HG03135 (cell line): ENCODE data around the gene SNAPC3.

ENCODE experiments used
- ATAC-seq: cut with Tn5 transposase; IDR thresholded peaks from one replicate; pipeline ENCODE4 v1.9.1; 2021; ENCODE audit warnings: mild to moderate bottlenecking, moderate library complexity; ENCODE audit not compliant: unreplicated experiment

SNAPC3 gene

DNA sequence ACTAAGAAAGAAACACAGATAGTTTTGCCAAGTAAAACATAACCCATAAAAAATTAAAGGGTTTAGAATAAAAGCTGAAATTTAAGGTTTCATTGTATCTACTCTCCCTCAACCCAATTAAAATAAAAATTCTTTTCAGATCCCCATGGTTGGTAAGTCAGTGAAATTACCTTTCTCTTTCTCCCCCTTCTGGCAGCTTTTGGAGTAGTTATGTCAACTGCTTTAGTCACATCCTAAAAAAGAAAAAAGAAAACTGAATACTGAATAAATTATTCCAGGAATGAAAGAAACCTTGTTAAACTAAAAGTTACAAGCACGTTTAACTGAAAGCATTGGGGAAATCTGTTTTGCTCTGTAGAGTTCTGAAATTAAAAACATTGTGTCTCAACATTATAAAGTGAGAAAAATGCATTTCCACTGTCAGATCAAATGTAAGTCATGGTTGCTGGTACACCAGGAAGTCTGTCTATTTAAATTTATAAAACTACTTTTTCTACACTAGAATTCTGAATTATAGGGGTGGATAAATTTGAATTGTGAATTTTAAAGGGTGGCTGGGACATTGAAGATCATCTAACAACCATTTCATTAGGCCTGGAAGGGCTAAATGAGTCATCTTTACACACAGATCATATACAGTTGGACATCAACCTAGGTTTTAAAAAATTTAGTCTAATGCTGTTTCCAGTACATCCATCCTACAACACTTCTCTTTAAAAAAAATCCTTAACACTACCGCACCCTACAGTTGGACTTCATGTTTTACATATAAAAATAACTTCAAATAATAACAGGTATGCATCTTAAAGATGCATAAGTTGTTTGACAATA lies 63.4 kb downstream of the SNAPC3 start:
- ATAC-seq = no peak

DNA sequence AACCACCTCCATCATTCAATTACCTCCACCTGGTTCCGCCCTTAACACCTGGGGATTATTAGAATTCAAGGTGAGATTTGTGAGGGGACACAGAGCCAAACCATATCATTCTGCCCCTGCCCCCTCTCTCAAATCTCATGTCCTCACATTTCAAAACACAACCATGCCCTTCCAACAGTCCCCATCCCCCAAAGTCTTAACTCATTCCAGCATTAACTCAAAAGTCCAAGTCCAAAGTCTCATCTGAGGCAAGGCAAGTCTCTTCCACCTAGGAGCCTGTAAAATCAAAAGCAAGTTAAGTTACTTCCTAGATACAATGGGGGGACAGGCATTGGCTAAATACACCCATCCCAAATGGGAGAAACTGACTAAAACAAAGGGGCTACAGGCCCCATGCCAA lies 69.3 kb downstream of the SNAPC3 start:
- no peak for ATAC-seq

DNA sequence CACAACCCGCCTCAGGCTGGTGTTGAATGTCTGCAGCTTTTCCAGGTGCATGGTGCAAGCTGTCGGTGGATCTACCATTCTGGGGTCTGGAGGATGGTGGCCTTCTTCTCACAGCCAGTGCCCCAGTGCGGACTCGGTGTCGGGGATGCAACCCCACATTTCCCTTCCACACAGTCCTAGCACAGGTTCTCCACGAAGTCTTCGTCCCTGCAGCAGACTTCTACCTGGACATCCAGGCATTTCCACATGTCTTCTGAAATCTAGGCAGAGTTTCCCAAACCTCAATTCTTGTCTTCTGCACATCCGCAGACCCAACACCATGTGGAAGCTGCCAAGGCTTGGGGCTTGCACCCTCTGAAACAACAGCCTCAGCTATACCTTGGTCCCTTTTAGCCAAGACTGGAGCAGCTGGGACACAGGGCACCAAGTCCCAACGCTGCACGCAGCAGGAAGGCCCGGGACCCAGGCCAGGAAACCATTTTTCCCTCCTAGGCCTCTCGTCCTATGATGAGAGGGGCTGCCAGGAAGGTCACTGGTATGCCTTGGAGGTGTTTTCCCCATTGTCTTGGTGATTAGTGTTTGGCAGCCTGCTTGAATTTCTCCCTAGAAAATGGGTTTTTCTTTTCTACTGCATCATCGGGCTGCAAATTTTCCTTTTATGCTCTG lies 69.9 kb downstream of the SNAPC3 start:
- ATAC-seq = no peak

DNA sequence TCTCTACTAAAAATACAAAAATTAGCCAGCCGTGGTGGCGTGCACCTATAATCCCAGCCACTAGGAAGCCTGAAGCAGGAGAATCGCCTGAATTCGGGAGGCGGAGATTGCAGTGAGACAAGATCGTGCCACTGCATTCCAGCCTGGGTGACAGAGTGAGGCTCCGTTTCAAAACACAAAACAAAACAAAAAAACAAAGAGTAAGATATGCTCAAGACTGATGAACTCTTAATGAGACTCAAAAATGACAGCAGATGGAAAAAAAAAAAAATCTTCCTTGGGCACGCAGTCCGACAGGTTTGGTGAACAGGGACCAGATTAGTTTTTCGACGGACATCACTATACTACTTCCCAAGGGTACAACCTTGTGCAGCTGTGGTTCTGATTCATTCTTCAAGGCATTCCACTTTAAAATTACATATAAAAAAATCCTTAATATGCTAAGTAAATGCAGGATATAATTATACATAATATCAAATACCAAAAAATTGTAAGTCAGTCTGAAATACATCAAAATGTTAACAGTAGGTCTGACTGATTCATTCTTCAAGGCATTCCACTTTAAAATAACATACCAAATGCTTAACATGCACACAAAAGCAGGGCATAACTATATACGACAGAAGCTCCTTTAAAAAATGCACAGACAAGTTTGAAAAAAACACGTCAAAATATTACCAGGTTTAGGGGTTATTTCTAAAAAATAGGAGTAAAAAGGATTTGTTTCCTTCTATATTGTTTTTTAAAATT lies 75.7 kb downstream of the SNAPC3 start:
- no peak for ATAC-seq

DNA sequence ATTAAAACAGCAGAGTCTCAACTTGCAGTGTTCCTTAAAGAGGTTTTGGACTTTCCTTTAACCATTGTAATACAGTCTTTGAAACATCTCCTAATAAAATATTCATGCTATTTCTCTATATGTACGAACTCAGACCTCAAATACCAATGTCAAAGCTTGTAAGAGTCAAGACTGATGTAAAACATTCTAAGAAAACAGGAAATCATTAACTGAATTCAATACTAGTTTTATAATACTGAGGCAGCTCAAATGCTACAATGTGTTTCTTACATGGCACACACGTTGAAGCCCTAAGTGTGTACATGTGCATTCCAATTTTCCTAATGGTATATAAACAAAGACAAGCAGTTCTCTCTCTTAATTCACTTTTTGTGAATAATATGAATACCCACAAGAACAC lies 76.5 kb downstream of the SNAPC3 start:
- ATAC-seq = no peak

DNA sequence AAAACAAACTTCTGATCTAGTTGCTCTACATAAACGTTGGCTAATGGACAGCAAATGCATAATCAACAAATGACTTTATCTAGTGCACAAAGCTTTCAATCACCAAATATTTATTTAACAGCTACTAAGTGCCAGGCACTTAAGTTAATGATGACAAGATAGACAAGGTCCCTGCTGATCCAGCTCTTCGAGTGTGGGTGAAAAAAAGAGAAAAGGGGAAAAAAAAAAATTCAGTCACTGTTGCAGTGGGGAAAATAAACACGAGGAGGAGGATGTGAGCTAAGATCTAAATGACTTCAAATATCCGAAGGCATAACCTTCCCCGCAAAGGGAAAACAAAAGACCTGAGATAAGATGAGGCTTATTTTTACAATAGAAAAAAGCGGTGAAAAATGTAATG lies 78.5 kb downstream of the SNAPC3 start:
- ATAC-seq = no peak

DNA sequence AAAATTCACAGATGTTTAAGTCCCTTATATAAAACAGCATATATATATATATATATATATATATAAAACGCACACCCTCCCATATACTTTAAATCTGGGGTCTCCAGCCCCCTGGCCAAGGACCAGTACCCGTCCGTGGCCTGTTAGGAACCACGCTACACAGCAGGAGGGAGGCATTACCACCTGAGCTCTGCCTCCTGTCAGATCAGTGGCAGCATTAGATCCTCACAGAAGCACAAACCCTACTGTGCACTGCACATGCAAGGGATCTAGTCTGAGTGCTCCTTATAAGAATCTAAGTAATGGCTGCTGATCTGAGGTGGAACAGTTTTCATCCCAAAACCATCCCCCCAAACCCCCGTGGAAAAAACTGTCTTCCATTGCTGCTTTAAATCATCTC lies 79.1 kb downstream of the SNAPC3 start:
- no peak for ATAC-seq

DNA sequence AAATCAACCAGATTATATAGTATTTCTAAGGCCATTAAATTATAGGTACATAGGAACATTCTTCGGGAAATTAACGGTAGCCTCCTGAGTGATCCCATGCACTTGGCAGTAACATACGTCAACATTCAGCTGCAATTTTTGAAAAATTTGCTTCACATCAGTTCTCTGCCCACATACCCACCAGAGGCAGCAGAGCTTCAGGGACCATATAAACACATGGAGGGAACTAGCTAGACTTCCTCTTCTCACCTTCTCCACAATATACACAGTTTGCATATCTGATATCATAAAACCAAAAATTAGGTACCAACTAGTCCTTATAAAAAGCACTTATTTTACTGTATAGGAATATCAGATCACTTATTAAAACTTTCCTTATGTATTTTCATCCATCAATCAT lies 83.2 kb downstream of the SNAPC3 start:
- no peak for ATAC-seq

DNA sequence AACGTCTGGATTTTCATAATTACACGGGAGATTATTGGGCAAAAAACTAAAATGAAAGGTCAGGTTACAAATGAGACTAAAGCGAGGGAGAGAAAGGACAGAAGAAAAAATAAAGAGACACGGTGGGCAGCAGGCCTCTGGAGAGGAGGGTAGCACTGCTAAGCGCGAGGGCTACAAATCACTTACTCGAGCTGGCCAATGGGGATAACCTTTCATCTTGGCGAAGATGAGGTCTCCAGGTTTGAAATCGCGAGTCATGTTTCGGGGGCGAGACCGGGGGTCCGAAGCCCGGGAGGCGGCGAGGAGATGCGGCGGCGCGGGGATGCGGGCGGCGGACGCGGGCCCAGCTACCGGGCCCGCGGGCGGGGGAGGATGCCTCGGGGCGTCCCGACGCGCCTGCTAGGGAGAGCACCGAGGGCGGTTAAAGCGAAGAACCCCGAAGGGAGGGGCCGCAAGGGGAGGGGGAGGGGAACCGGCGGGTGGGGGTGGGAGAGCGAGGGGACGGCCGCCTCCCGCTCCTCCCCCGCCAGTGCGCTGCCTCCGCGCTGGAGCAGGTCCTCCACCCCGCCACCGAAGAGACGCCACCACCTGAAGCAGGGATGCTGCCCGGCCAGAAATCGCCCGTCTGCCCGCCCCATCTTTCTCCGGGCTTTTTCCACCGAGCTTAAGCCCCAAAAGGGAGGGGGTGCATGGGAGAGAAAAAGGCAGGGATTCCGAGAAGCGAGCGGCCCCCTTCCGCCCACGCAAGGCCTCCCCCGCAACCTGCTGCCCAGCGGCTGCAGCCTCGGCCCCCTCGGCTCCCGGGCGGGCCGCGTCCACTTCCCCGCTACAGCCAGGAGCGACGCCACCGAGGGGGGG lies 87.5 kb downstream of the SNAPC3 start:
- peak; percentile 38 for ATAC-seq

DNA sequence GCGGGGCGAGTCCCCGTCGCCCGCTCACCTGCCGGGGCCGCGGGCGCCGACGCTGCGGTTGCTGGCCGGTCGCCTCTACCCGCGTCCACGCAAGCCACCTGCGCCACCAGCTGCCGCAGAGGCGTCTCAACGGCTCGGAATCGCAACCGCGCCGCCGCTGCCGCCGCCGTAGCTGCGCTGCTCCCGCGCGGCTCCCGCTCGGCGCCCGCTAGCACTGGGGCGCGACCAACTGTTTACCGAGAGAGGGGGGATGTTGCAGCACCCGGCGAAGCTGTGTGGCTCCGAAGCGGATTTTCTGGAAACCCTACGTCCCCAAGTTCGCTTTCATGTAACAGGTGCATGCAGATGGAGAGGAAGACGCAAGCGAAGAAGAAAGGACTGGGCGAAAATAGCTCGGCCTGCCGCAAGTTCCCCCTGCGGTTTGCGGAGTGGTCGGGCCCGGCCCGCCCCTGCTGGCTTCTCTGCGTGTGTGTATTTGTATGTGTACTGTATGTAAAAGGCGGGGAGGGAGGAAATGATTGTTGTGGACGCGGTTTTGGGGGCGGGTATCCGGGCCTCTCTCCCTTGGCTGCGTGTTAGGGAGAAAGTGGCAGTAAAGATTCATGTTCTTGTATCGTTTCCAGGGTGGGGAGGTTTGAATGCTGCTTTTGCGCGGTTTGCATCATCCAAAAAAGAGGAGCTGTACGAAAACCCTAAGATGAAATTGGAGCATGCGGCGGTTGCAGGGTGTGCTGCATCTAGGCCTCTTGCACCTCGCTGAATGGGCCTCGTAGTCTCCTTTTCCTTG lies 88.3 kb downstream of the SNAPC3 start, which contains the start of gene PSIP1:
Gene PSIP1 (minus strand): TSS at position 182 of the 787 bp plus-strand sequence. CDS start 782 bp downstream, outside the sequence.
- ATAC-seq = peak; percentile 75
